ENCODE results near the gene PTRH2. TPM values are rescaled to one million over a fixed set of nuclear protein-coding genes. Genes with fewer than 3 reads are reported as not detected.

Gene PTRH2
- total RNA-seq, 1 donor, result 8.0 TPM

- Histone ChIP-seq H4K20me1 (ENCODE audit: insufficient read depth, low read length) (peaks cover 4% of the 10 kb centered on the region), H3K79me2 (ENCODE audit: insufficient read depth, low read length) (peaks cover 81% of the 10 kb centered on the region), H2AFZ (ENCODE audit: low read length) (no peak overlapping the region), H3K4me3 (ENCODE audit: insufficient read depth, low read length) (no peak overlapping the region), H3K27me3 (ENCODE audit: insufficient read depth, low read length) (no peaks in the 10 kb centered on the region), H3K27ac (ENCODE audit: low read depth, low read length) (no peak overlapping the region), H3K4me2 (ENCODE audit: insufficient read depth, low read length) (no peak overlapping the region), H3K4me1 (ENCODE audit: insufficient read depth, low read length) (peaks cover 4% of the 10 kb centered on the region), H3K9me3 (ENCODE audit: low read depth, low read length) (no peaks in the 10 kb centered on the region), H3K36me3 (ENCODE audit: insufficient read depth, low read length) (no peaks in the 10 kb centered on the region)
- no peak for TF ChIP-seq CTCF (IDR thresholded peaks at IDR 0.05; ENCODE audit: extremely low read depth, low read depth, low read length)
- no peak for DNase-seq (ENCODE audit: insufficient read length, low spot score, missing footprints)
Observed at GRCh38 chr17:59722623-59723022, 15.4 kb upstream of the PTRH2 start.

GRCh38 chr17:59719526-59719925 is 12.3 kb upstream of the PTRH2 start:
- H3K27me3 ChIP-seq (ENCODE audit: insufficient read depth, low read length), result no peaks in the 10 kb centered on the region
- no peak overlapping the region for H3K4me2 ChIP-seq (ENCODE audit: insufficient read depth, low read length)
- H3K36me3 ChIP-seq (ENCODE audit: insufficient read depth, low read length), result no peaks in the 10 kb centered on the region
- H3K79me2 ChIP-seq (ENCODE audit: insufficient read depth, low read length), result peaks cover 92% of the 10 kb centered on the region
- no peak for TF ChIP-seq CTCF (IDR thresholded peaks at IDR 0.05; ENCODE audit: extremely low read depth, low read depth, low read length)
- no peaks in the 10 kb centered on the region for H3K9me3 ChIP-seq (ENCODE audit: low read depth, low read length)
- no peak overlapping the region for H3K4me3 ChIP-seq (ENCODE audit: insufficient read depth, low read length)
- peaks cover 13% of the 10 kb centered on the region for H4K20me1 ChIP-seq (ENCODE audit: insufficient read depth, low read length)
- no peak for DNase-seq (ENCODE audit: insufficient read length, low spot score, missing footprints)
- H3K4me1 ChIP-seq (ENCODE audit: insufficient read depth, low read length), result no peaks in the 10 kb centered on the region
- no peak overlapping the region for H3K27ac ChIP-seq (ENCODE audit: low read depth, low read length)
- H2AFZ ChIP-seq (ENCODE audit: low read length), result no peak overlapping the region

GRCh38 chr17:59716427-59716826 is 9.2 kb upstream of the PTRH2 start:
- Histone ChIP-seq H3K9me3 (ENCODE audit: low read depth, low read length) (no peaks in the 10 kb centered on the region), H3K4me2 (ENCODE audit: insufficient read depth, low read length) (no peak overlapping the region), H3K27me3 (ENCODE audit: insufficient read depth, low read length) (no peaks in the 10 kb centered on the region), H3K36me3 (ENCODE audit: insufficient read depth, low read length) (no peaks in the 10 kb centered on the region), H3K4me1 (ENCODE audit: insufficient read depth, low read length) (no peaks in the 10 kb centered on the region), H4K20me1 (ENCODE audit: insufficient read depth, low read length) (peaks cover 22% of the 10 kb centered on the region), H3K4me3 (ENCODE audit: insufficient read depth, low read length) (no peak overlapping the region), H3K79me2 (ENCODE audit: insufficient read depth, low read length) (peaks cover 91% of the 10 kb centered on the region), H2AFZ (ENCODE audit: low read length) (no peak overlapping the region), H3K27ac (ENCODE audit: low read depth, low read length) (no peak overlapping the region)
- no peak for TF ChIP-seq CTCF (IDR thresholded peaks at IDR 0.05; ENCODE audit: extremely low read depth, low read depth, low read length)
- DNase-seq (ENCODE audit: insufficient read length, low spot score, missing footprints), result no peak

- no peak overlapping the region for H3K4me2 ChIP-seq (ENCODE audit: insufficient read depth, low read length)
- peaks cover 31% of the 10 kb centered on the region for H4K20me1 ChIP-seq (ENCODE audit: insufficient read depth, low read length)
- no peak overlapping the region for H2AFZ ChIP-seq (ENCODE audit: low read length)
- H3K79me2 ChIP-seq (ENCODE audit: insufficient read depth, low read length), result peaks cover 94% of the 10 kb centered on the region
- no peak for TF ChIP-seq CTCF (IDR thresholded peaks at IDR 0.05; ENCODE audit: extremely low read depth, low read depth, low read length)
- no peak overlapping the region for H3K27ac ChIP-seq (ENCODE audit: low read depth, low read length)
- H3K4me1 ChIP-seq (ENCODE audit: insufficient read depth, low read length), result peaks cover under 1% of the 10 kb centered on the region
- H3K36me3 ChIP-seq (ENCODE audit: insufficient read depth, low read length), result no peaks in the 10 kb centered on the region
- no peak overlapping the region for H3K4me3 ChIP-seq (ENCODE audit: insufficient read depth, low read length)
- no peaks in the 10 kb centered on the region for H3K27me3 ChIP-seq (ENCODE audit: insufficient read depth, low read length)
- DNase-seq (ENCODE audit: insufficient read length, low spot score, missing footprints), result no peak
- no peaks in the 10 kb centered on the region for H3K9me3 ChIP-seq (ENCODE audit: low read depth, low read length)
Observed at GRCh38 chr17:59714255-59714654, 7.0 kb upstream of the PTRH2 start.
